SJSA1 (cell line): Measurements from ENCODE around the gene EVA1A. TPM values are rescaled to one million over a fixed set of nuclear protein-coding genes. Genes with fewer than 3 reads are reported as not detected.

Experiments
- DNase-seq, 2 experiments: peaks; one replicate each; pipeline ENCODE4 v3.0.0-alpha.2; 2015 to 2020; ENCODE audit warnings: low spot score in 2 of 2, low read depth in 1 of 2
- H3K27ac ChIP-seq: fragments of 250-450 bp; sonication (Bioruptor Pico); 2 replicates; pipeline ENCODE4 v1.5.1; 2020; ENCODE audit warnings: mild to moderate bottlenecking, moderate library complexity
- H3K27me3 ChIP-seq: fragments of 250-450 bp; sonication (Bioruptor Pico); replicated peaks from 2 replicates; pipeline ENCODE4 v1.5.1; 2020; ENCODE audit warnings: mild to moderate bottlenecking, moderate library complexity
- H3K36me3 ChIP-seq: fragments of 250-450 bp; sonication (Bioruptor Pico); 2 replicates; pipeline ENCODE4 v1.5.1; 2020; ENCODE audit warnings: mild to moderate bottlenecking
- H3K4me1 ChIP-seq: fragments of 250-450 bp; sonication (Bioruptor Pico); replicated peaks from 2 replicates; pipeline ENCODE4 v1.6.1; 2021; ENCODE audit warnings: mild to moderate bottlenecking
- H3K4me3 ChIP-seq: fragments of 250-450 bp; sonication (Bioruptor Pico); 2 replicates; pipeline ENCODE4 v1.5.1; 2020; ENCODE audit warnings: mild to moderate bottlenecking
- H3K9me3 ChIP-seq: fragments of 250-450 bp; sonication (Bioruptor Pico); replicated peaks from 2 replicates; pipeline ENCODE4 v1.5.1; 2020; ENCODE audit warnings: mild to moderate bottlenecking
- total RNA-seq: library from RNA; depleted of rRNA; stranded (reverse); fragments of >200 nt; shearing (Covaris generic); gene quantifications from 2 replicates; pipeline ENCODE4 v1.2.3, GENCODE V29; 2014

Gene EVA1A
- total RNA-seq, 1 experiment from 2014 or later, result 152 TPM

- Histone ChIP-seq H3K4me3 (no peak overlapping the region), H3K36me3 (peaks cover 94% of the 10 kb centered on the region), H3K27ac (no peak overlapping the region), H3K27me3 (no peaks in the 10 kb centered on the region), H3K4me1 (peaks cover 9% of the 10 kb centered on the region), H3K9me3 (no peaks in the 10 kb centered on the region)
- DNase-seq, result no peak
These were observed 41.9 kb downstream of the EVA1A start for GRCh38 chr2:75518638-75519465.

GRCh38 chr2:75517547-75518230 lies 43.0 kb downstream of the EVA1A start:
- peaks cover 97% of the 10 kb centered on the region for H3K36me3 ChIP-seq
- H3K4me1 ChIP-seq, result no peaks in the 10 kb centered on the region
- no peak overlapping the region for H3K4me3 ChIP-seq
- H3K27me3 ChIP-seq, result no peaks in the 10 kb centered on the region
- no peaks in the 10 kb centered on the region for H3K9me3 ChIP-seq
- DNase-seq, result no peak
- H3K27ac ChIP-seq, result no peak overlapping the region

- Histone ChIP-seq H3K27ac (no peak overlapping the region), H3K4me1 (no peaks in the 10 kb centered on the region), H3K9me3 (no peaks in the 10 kb centered on the region), H3K36me3 (peaks cover 95% of the 10 kb centered on the region), H3K4me3 (no peak overlapping the region), H3K27me3 (no peaks in the 10 kb centered on the region)
- DNase-seq, result no peak
These were observed 44.1 kb downstream of the EVA1A start for GRCh38 chr2:75516378-75517360.

GRCh38 chr2:75515584-75516368 lies 45.0 kb downstream of the EVA1A start:
- H3K4me1 ChIP-seq, result no peaks in the 10 kb centered on the region
- no peaks in the 10 kb centered on the region for H3K9me3 ChIP-seq
- DNase-seq, result no peak
- no peak overlapping the region for H3K27ac ChIP-seq
- no peak overlapping the region for H3K4me3 ChIP-seq
- no peaks in the 10 kb centered on the region for H3K27me3 ChIP-seq
- peaks cover 95% of the 10 kb centered on the region for H3K36me3 ChIP-seq

- H3K4me3 ChIP-seq, result no peak overlapping the region
- no peaks in the 10 kb centered on the region for H3K4me1 ChIP-seq
- H3K27me3 ChIP-seq, result no peaks in the 10 kb centered on the region
- H3K27ac ChIP-seq, result no peak overlapping the region
- peaks cover 86% of the 10 kb centered on the region for H3K36me3 ChIP-seq
- DNase-seq, result no peak
- H3K9me3 ChIP-seq, result no peaks in the 10 kb centered on the region
These were observed 47.0 kb downstream of the EVA1A start for GRCh38 chr2:75513616-75514170.

GRCh38 chr2:75512455-75513212 lies 48.1 kb downstream of the EVA1A start:
- Histone ChIP-seq H3K9me3 (no peaks in the 10 kb centered on the region), H3K27ac (no peak overlapping the region), H3K4me3 (no peak overlapping the region), H3K27me3 (no peaks in the 10 kb centered on the region), H3K36me3 (peaks cover 78% of the 10 kb centered on the region), H3K4me1 (no peaks in the 10 kb centered on the region)
- DNase-seq, result no peak

- H3K4me1 ChIP-seq, result peaks cover 41% of the 10 kb centered on the region
- no peak overlapping the region for H3K4me3 ChIP-seq
- no peak for DNase-seq
- no peaks in the 10 kb centered on the region for H3K27me3 ChIP-seq
- H3K27ac ChIP-seq, result no peak overlapping the region
- no peaks in the 10 kb centered on the region for H3K9me3 ChIP-seq
- H3K36me3 ChIP-seq, result peaks cover 67% of the 10 kb centered on the region
These were observed 54.5 kb downstream of the EVA1A start for GRCh38 chr2:75506101-75506697.

- Histone ChIP-seq H3K9me3 (no peaks in the 10 kb centered on the region), H3K27ac (no peak overlapping the region), H3K4me1 (peaks cover 53% of the 10 kb centered on the region), H3K36me3 (peaks cover 61% of the 10 kb centered on the region), H3K27me3 (no peaks in the 10 kb centered on the region), H3K4me3 (no peak overlapping the region)
- no peak for DNase-seq
These were observed 55.7 kb downstream of the EVA1A start for GRCh38 chr2:75505012-75505411.

- H3K4me3 ChIP-seq, result no peak overlapping the region
- peaks cover 55% of the 10 kb centered on the region for H3K4me1 ChIP-seq
- no peaks in the 10 kb centered on the region for H3K9me3 ChIP-seq
- peak overlapping the region; percentile 70 for H3K27ac ChIP-seq
- DNase-seq, result peak; percentile 79 to 81
- peaks cover 67% of the 10 kb centered on the region for H3K36me3 ChIP-seq
- H3K27me3 ChIP-seq, result no peaks in the 10 kb centered on the region
These were observed 57.6 kb downstream of the EVA1A start for GRCh38 chr2:75503048-75503607.

GRCh38 chr2:75500633-75501032 lies 60.1 kb downstream of the EVA1A start:
- peaks cover 62% of the 10 kb centered on the region for H3K36me3 ChIP-seq
- no peaks in the 10 kb centered on the region for H3K27me3 ChIP-seq
- no peak overlapping the region for H3K27ac ChIP-seq
- DNase-seq, result peak in 1 of 2 experiments; percentile 43
- no peaks in the 10 kb centered on the region for H3K9me3 ChIP-seq
- H3K4me1 ChIP-seq, result peaks cover 47% of the 10 kb centered on the region
- H3K4me3 ChIP-seq, result no peak overlapping the region

- no peaks in the 10 kb centered on the region for H3K27me3 ChIP-seq
These were observed 61.2 kb downstream of the EVA1A start for GRCh38 chr2:75499534-75499933.

More at GRCh38 chr2:75499534-75499933, 61.2 kb downstream of the EVA1A start:
- no peak overlapping the region for H3K27ac ChIP-seq
- peaks cover 47% of the 10 kb centered on the region for H3K4me1 ChIP-seq
- no peaks in the 10 kb centered on the region; the same call in 1 of the 2 replicates for H3K9me3 ChIP-seq
- no peak overlapping the region for H3K4me3 ChIP-seq
- peaks cover 66% of the 10 kb centered on the region for H3K36me3 ChIP-seq
- DNase-seq, result no peak
